Nephron (organoid): Measurements from ENCODE around the gene KCNN1.
"Not testable (repeated sequence)": the region's sequence is repeated elsewhere in the genome, so short reads cannot be mapped to it uniquely, and the experiment has no call there.

Experiments
- H3K27ac Mint-ChIP-seq, 3 experiments: 2 replicates each; pipeline ENCODE4 v1.8.0; 2020; ENCODE audit warnings: mixed read lengths in 3 of 3, mild to moderate bottlenecking in 2 of 3, moderate library complexity in 1 of 3
- H3K27me3 Mint-ChIP-seq: 2 replicates; pipeline ENCODE4 v1.8.0; 2021; ENCODE audit warnings: low read depth, mild to moderate bottlenecking, moderate library complexity, mixed read lengths
- H3K36me3 Mint-ChIP-seq: 2 replicates; pipeline ENCODE4 v1.8.0; 2020; ENCODE audit warnings: low read depth, mixed read lengths
- H3K4me1 Mint-ChIP-seq: 2 replicates; pipeline ENCODE4 v1.8.0; 2020; ENCODE audit warnings: mixed read lengths
- H3K4me3 Mint-ChIP-seq, 3 experiments: 2 replicates each; pipeline ENCODE4 v1.8.0; 2020; ENCODE audit warnings: mild to moderate bottlenecking in 3 of 3, mixed read lengths in 3 of 3, moderate library complexity in 2 of 3
- H3K9me3 Mint-ChIP-seq: 2 replicates; pipeline ENCODE4 v1.8.0; 2020; ENCODE audit warnings: mixed read lengths
- TF ChIP-seq, protein P1 (sequence below), 3 experiments: fragments of 200-600 bp; sonication (generic); IDR thresholded peaks; one replicate each; pipeline ENCODE4 v1.5.0; 2021; ENCODE audit warnings: antibody characterized with exemption in 3 of 3; ENCODE audit not compliant: unreplicated experiment in 3 of 3

The KCNN1 gene

DNA sequence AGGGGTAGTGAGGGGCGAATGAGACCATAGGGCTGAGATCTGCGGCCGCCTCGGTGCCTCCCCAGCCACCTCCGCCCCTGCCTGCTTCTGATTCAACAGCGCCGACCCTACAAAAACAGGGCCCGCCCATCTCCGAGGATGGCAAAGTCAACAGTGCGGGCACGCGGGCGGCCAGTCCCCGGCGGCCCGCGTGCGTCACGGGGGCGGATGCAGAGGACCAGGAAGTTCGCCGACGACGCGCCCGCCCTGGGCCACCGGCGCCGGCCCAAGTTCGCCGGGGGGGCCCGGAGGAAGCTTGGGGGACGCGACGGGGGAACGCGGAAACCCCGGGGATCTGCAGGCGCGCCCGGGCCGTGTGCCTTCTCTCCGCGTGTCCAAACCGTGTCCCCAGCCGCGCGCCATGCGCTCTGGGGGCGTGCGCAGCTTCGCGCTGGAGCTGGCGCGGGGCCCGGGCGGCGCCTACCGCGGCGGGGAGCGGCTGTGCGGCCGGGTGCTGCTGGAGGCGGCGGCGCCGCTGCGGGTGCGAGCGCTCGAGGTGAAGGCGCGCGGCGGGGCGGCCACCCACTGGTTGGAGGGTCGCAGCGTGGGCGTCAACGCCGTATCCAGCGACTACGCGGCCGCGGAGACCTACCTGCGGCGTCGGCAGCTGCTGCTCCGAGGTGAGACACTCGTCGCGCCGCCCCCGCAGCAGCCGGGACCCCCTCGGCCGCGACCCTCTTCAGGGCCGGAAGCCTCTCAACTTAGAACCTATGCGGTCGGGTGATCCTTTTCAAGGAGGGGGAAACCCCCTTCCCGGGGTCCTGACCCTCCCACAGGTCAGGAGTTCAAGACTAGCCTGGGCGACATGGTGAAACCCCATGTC, 34.2 kb downstream of the KCNN1 start:
- H3K4me3 Mint-ChIP-seq = peak overlapping the region; percentile 67 to 87 (median 82)
- peaks cover 2% of the 10 kb centered on the region for H3K9me3 Mint-ChIP-seq
- peaks cover 24% of the 10 kb centered on the region for H3K27me3 Mint-ChIP-seq
- H3K27ac Mint-ChIP-seq = no peak overlapping the region
- H3K36me3 Mint-ChIP-seq = no peaks in the 10 kb centered on the region
- TF ChIP-seq, protein P1, sequence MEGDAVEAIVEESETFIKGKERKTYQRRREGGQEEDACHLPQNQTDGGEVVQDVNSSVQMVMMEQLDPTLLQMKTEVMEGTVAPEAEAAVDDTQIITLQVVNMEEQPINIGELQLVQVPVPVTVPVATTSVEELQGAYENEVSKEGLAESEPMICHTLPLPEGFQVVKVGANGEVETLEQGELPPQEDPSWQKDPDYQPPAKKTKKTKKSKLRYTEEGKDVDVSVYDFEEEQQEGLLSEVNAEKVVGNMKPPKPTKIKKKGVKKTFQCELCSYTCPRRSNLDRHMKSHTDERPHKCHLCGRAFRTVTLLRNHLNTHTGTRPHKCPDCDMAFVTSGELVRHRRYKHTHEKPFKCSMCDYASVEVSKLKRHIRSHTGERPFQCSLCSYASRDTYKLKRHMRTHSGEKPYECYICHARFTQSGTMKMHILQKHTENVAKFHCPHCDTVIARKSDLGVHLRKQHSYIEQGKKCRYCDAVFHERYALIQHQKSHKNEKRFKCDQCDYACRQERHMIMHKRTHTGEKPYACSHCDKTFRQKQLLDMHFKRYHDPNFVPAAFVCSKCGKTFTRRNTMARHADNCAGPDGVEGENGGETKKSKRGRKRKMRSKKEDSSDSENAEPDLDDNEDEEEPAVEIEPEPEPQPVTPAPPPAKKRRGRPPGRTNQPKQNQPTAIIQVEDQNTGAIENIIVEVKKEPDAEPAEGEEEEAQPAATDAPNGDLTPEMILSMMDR (IDR thresholded peaks at IDR 0.05; ENCODE audit: unreplicated experiment in 3 of 3) = no peak
- H3K4me1 Mint-ChIP-seq = peaks cover 5% of the 10 kb centered on the region

DNA sequence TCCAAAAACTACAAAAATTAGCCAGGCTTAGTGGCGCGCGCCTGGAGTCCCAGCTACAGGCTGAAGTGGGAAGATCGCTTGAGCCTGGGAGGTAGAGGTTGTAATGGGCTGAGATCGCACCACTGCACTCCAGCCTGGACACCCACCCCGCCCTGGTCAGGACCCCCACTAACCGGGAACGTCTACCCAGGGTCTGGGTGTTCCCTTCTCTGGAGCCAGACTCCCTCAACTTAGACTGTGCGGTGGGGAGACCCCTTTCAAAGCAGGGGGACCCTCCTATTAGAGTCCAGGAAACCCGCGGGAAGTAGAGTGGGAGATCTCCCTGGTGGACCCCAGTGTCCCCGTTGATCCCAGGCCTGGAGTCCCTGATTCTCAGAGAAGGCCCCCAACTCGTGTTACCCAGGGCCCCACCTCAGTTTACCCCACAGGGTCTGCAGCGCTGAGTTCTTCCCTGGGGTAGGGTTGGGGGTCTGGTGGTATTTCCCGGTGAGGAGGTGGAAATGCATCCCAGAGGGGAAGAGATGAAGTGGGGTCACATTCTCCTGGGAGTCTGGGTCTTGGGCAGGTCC, 35.0 kb downstream of the KCNN1 start:
- peaks cover 27% of the 10 kb centered on the region for H3K27me3 Mint-ChIP-seq
- peaks cover 4% of the 10 kb centered on the region for H3K9me3 Mint-ChIP-seq
- H3K4me1 Mint-ChIP-seq = peaks cover 6% of the 10 kb centered on the region
- no peak overlapping the region for H3K27ac Mint-ChIP-seq
- TF ChIP-seq, protein P1 (IDR thresholded peaks at IDR 0.05; ENCODE audit: unreplicated experiment in 3 of 3) = no peak
- no peaks in the 10 kb centered on the region for H3K36me3 Mint-ChIP-seq
- peak overlapping the region in 2 of 3 experiments; percentile 67 for H3K4me3 Mint-ChIP-seq

DNA sequence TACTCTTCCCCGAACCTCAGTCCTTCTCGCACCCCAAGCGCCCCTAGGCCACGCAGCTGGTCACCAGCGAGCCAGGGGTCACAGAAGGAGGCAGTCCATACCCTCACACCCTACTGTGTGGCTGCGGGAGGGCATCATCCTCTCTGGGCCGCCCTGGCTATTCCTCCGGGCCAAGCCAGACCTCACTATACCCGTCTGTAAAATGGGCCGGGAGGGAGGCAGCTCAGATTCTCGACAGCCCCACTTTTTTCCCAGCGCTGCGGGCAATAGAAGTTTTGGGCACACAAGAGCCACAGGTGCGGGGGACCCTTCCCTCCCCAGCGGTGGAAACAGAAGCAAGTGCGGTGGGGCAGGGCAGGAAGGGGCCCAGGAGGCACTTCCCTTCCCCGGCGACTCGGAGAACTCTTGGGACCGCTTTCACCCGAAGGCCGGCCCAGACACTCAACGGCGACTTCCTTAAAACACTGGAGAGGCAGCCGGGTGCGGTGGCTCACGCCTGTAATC, 35.5 kb downstream of the KCNN1 start:
- H3K9me3 Mint-ChIP-seq = peaks cover 5% of the 10 kb centered on the region
- no peak overlapping the region for H3K27ac Mint-ChIP-seq
- TF ChIP-seq, protein P1 (IDR thresholded peaks at IDR 0.05; ENCODE audit: unreplicated experiment in 3 of 3) = no peak
- H3K4me1 Mint-ChIP-seq = peaks cover 11% of the 10 kb centered on the region
- H3K4me3 Mint-ChIP-seq = no peak overlapping the region
- peaks cover 31% of the 10 kb centered on the region for H3K27me3 Mint-ChIP-seq
- H3K36me3 Mint-ChIP-seq = no peaks in the 10 kb centered on the region

- H3K4me1 Mint-ChIP-seq, H3K4me3 Mint-ChIP-seq, H3K9me3 Mint-ChIP-seq, H3K27ac Mint-ChIP-seq, H3K36me3 Mint-ChIP-seq: not testable (repeated sequence)
- peaks cover 21% of the 10 kb centered on the region for H3K27me3 Mint-ChIP-seq
Measured at GRCh38 chr19:18005750-18006149, 38.8 kb downstream of the KCNN1 start.

GRCh38 chr19:18007044-18007916, 40.4 kb downstream of the KCNN1 start:
- no peaks in the 10 kb centered on the region for H3K36me3 Mint-ChIP-seq
- H3K4me1 Mint-ChIP-seq = peaks cover 6% of the 10 kb centered on the region
- TF ChIP-seq, protein P1 (IDR thresholded peaks at IDR 0.05; ENCODE audit: unreplicated experiment in 3 of 3) = peak; percentile 94 to 97 (median 95)
- peak overlapping the region; percentile 87 to 92 (median 90) for H3K4me3 Mint-ChIP-seq
- H3K27me3 Mint-ChIP-seq = peaks cover 13% of the 10 kb centered on the region
- peak overlapping the region in 2 of 3 experiments; percentile 43 to 56 for H3K27ac Mint-ChIP-seq
- peaks cover 2% of the 10 kb centered on the region for H3K9me3 Mint-ChIP-seq
